Measurements from ENCODE around the gene MGAT3.

Gene MGAT3

GRCh38 chr22:39422721-39423120 lies 34.1 kb upstream of the MGAT3 start:
- Histone ChIP-seq H3K27ac (ENCODE audit: extremely low read depth, low read depth, low read length) (no peak overlapping the region), H3K4me1 (ENCODE audit: control insufficient read depth, insufficient read depth, low read length) (no peaks in the 10 kb centered on the region), H3K9me3 (ENCODE audit: control insufficient read depth, insufficient read depth, low read depth, low read length) (no peaks in the 10 kb centered on the region), H3K36me3 (ENCODE audit: control insufficient read depth in 2 of 2, insufficient read depth in 1 of 2, low read length in 2 of 2) (peaks cover 45 to 81% of the 10 kb centered on the region in 2 experiments; a peak in 2 of 3 replicates), H3K4me3 (ENCODE audit: low read depth, low read length) (no peak overlapping the region)
- POLR2A ChIA-PET: no interaction called here
- CTCF ChIA-PET: interaction anchor here (0.6 kb wide), 2 partner anchors 67 to 588 kb away, joined by 3 read pairs; no protein-coding TSS in a partner anchor
- TF ChIP-seq, protein P1, sequence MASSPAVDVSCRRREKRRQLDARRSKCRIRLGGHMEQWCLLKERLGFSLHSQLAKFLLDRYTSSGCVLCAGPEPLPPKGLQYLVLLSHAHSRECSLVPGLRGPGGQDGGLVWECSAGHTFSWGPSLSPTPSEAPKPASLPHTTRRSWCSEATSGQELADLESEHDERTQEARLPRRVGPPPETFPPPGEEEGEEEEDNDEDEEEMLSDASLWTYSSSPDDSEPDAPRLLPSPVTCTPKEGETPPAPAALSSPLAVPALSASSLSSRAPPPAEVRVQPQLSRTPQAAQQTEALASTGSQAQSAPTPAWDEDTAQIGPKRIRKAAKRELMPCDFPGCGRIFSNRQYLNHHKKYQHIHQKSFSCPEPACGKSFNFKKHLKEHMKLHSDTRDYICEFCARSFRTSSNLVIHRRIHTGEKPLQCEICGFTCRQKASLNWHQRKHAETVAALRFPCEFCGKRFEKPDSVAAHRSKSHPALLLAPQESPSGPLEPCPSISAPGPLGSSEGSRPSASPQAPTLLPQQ (tag by site-specific recombination; IDR thresholded peaks at IDR 0.05): no peak
- no peak for TF ChIP-seq ZNF621 (tag by site-specific recombination; IDR thresholded peaks at IDR 0.05)
- no peak for TF ChIP-seq ZNF521 (tag by site-specific recombination; IDR thresholded peaks at IDR 0.05)
- TF ChIP-seq MEIS1 (CRISPR knock-in tag; IDR thresholded peaks at IDR 0.05; ENCODE audit: borderline replicate concordance): no peak
- no peak for TF ChIP-seq ZNF830 (tag by site-specific recombination; IDR thresholded peaks at IDR 0.05; ENCODE audit: low read depth)
- TF ChIP-seq ZNF645 (tag by site-specific recombination; IDR thresholded peaks at IDR 0.05): no peak

DNA sequence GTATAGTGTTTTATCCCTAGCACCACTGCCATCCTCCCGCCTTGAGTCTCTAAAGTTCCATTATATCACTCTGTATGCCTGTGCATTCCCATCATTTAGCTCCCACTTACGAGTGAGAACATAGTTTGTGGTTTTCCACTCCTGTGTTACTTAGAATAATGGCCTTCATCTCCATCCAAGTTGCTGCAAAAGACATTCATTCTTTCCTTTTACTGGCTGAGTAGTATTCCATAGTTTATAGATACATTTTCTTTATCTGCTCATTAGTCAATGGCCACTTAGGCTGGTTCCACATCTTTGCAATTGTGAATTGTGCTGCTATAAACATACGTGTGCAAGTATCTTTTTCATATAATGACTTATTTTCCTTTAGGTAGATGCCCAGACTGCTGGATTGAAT lies 32.8 kb upstream of the MGAT3 start:
- ChIA-PET POLR2A (interaction anchor here (0.7 kb wide), 1 partner anchor 188 kb away, joined by 4 read pairs; no protein-coding TSS in a partner anchor), CTCF (interaction anchor here (0.7 to 1.4 kb wide), 3 partner anchors 13 to 37 kb away, joined by 3 to 5 read pairs (median 4); partner anchors contain the start of gene TAB1)
- H3K9me3 ChIP-seq (ENCODE audit: control insufficient read depth, insufficient read depth, low read depth, low read length): no peaks in the 10 kb centered on the region
- H3K36me3 ChIP-seq (ENCODE audit: control insufficient read depth in 2 of 2, insufficient read depth in 1 of 2, low read length in 2 of 2): peaks cover 44 to 81% of the 10 kb centered on the region in 2 experiments; a peak in 2 of 3 replicates
- no peaks in the 10 kb centered on the region for H3K4me1 ChIP-seq (ENCODE audit: control insufficient read depth, insufficient read depth, low read length)
- H3K4me3 ChIP-seq (ENCODE audit: low read depth, low read length): no peak overlapping the region
- H3K27ac ChIP-seq (ENCODE audit: extremely low read depth, low read depth, low read length): no peak overlapping the region
- TF ChIP-seq EGR2 (tag by site-specific recombination; IDR thresholded peaks at IDR 0.05; ENCODE audit: low read depth): no peak
- TF ChIP-seq ZNF146 (tag by site-specific recombination; IDR thresholded peaks at IDR 0.05): peak; percentile 90

- ChIA-PET CTCF (interaction anchor here (1.0 kb wide), 1 partner anchor 67 kb away, joined by 4 read pairs; no protein-coding TSS in a partner anchor), POLR2A (no interaction called here)
- Histone ChIP-seq H3K9me3 (ENCODE audit: control insufficient read depth, insufficient read depth, low read depth, low read length) (no peaks in the 10 kb centered on the region), H3K27ac (ENCODE audit: extremely low read depth, low read depth, low read length) (no peak overlapping the region), H3K4me1 (ENCODE audit: control insufficient read depth, insufficient read depth, low read length) (no peaks in the 10 kb centered on the region), H3K4me3 (ENCODE audit: low read depth, low read length) (no peak overlapping the region), H3K36me3 (ENCODE audit: control insufficient read depth in 2 of 2, insufficient read depth in 1 of 2, low read length in 2 of 2) (peaks cover 33 to 80% of the 10 kb centered on the region in 2 experiments; a peak in 2 of 3 replicates)
- no peak for TF ChIP-seq ZNF747 (tag by site-specific recombination; IDR thresholded peaks at IDR 0.05)
- TF ChIP-seq PRDM10 (tag by site-specific recombination; IDR thresholded peaks at IDR 0.05): no peak
Measured at GRCh38 chr22:39426380-39427043, 30.3 kb upstream of the MGAT3 start.
